Chondrocyte (in vitro differentiated cells): Measurements from ENCODE around the gene KPNA1. TPM values are rescaled to one million over a fixed set of nuclear protein-coding genes. Genes with fewer than 3 reads are reported as not detected.

Experiments used
- DNase-seq: peaks from one replicate; pipeline ENCODE4 v3.0.0; 2021; ENCODE audit warnings: mixed read lengths, low spot score
- H3K27ac Mint-ChIP-seq: one replicate; pipeline ENCODE4 v1.8.0; 2021; ENCODE audit warnings: mild to moderate bottlenecking, moderate library complexity, mixed read lengths; ENCODE audit not compliant: unreplicated experiment
- H3K27me3 Mint-ChIP-seq: 2 replicates; pipeline ENCODE4 v1.8.0; 2021; ENCODE audit warnings: low read depth, mixed read lengths
- H3K36me3 Mint-ChIP-seq: 2 replicates; pipeline ENCODE4 v1.8.0; 2021; ENCODE audit warnings: low read depth, mixed read lengths
- H3K4me1 Mint-ChIP-seq: 2 replicates; pipeline ENCODE4 v1.8.0; 2021; ENCODE audit warnings: low read depth, mild to moderate bottlenecking, mixed read lengths
- H3K4me3 Mint-ChIP-seq: one replicate; pipeline ENCODE4 v1.8.0; 2021; ENCODE audit warnings: mild to moderate bottlenecking, moderate library complexity, mixed read lengths; ENCODE audit not compliant: unreplicated experiment
- H3K9me3 Mint-ChIP-seq: 2 replicates; pipeline ENCODE4 v1.8.0; 2021; ENCODE audit warnings: low read depth, mixed read lengths
- CTCF ChIP-seq: fragments of 200-600 bp; sonication (generic); IDR thresholded peaks from 2 replicates; pipeline ENCODE4 v1.5.0; 2021; ENCODE audit warnings: antibody characterized with exemption, mild to moderate bottlenecking, moderate library complexity
- total RNA-seq: library from RNA; stranded (reverse); gene quantifications from 3 replicates; pipeline ENCODE4 v1.2.1, GENCODE V29; 2021

Gene KPNA1
- total RNA-seq, 1 donor from 2014 or later = 85.6 TPM

GRCh38 chr3:122523317-122523716, 8.6 kb upstream of the KPNA1 start:
- no peak for TF ChIP-seq CTCF
- Mint-ChIP-seq H3K27ac (no peak overlapping the region), H3K4me3 (no peak overlapping the region), H3K4me1 (no peaks in the 10 kb centered on the region), H3K9me3 (no peaks in the 10 kb centered on the region), H3K36me3 (no peaks in the 10 kb centered on the region), H3K27me3 (no peaks in the 10 kb centered on the region)
- DNase-seq = no peak

GRCh38 chr3:122520861-122521260, 6.1 kb upstream of the KPNA1 start:
- Mint-ChIP-seq H3K36me3 (no peaks in the 10 kb centered on the region), H3K27ac (no peak overlapping the region), H3K9me3 (no peaks in the 10 kb centered on the region), H3K27me3 (no peaks in the 10 kb centered on the region), H3K4me3 (no peak overlapping the region), H3K4me1 (no peaks in the 10 kb centered on the region)
- DNase-seq = no peak
- TF ChIP-seq CTCF = no peak

- Mint-ChIP-seq H3K36me3 (no peaks in the 10 kb centered on the region), H3K4me3 (no peak overlapping the region), H3K27ac (no peak overlapping the region), H3K27me3 (no peaks in the 10 kb centered on the region), H3K4me1 (peaks cover 4% of the 10 kb centered on the region), H3K9me3 (no peaks in the 10 kb centered on the region)
- no peak for TF ChIP-seq CTCF
- no peak for DNase-seq
These were observed 5.0 kb upstream of the KPNA1 start for GRCh38 chr3:122519693-122520092.

- no peak overlapping the region for H3K27ac Mint-ChIP-seq
- H3K36me3 Mint-ChIP-seq = peaks cover 2% of the 10 kb centered on the region
- H3K9me3 Mint-ChIP-seq = no peaks in the 10 kb centered on the region
- H3K27me3 Mint-ChIP-seq = no peaks in the 10 kb centered on the region
- H3K4me3 Mint-ChIP-seq = no peak overlapping the region
- no peak for DNase-seq
- peaks cover 22% of the 10 kb centered on the region for H3K4me1 Mint-ChIP-seq
- no peak for TF ChIP-seq CTCF
These were observed 2.2 kb upstream of the KPNA1 start for GRCh38 chr3:122516846-122517360.

GRCh38 chr3:122515870-122516269, 1.1 kb upstream of the KPNA1 start:
- Mint-ChIP-seq H3K27ac (no peak overlapping the region), H3K27me3 (no peaks in the 10 kb centered on the region), H3K9me3 (no peaks in the 10 kb centered on the region), H3K4me3 (no peak overlapping the region), H3K4me1 (peaks cover 32% of the 10 kb centered on the region), H3K36me3 (peaks cover 2% of the 10 kb centered on the region)
- DNase-seq = no peak
- no peak for TF ChIP-seq CTCF
